HG02759 (cell line): Measurements from ENCODE around the gene ZDHHC1.
"Not testable (repeated sequence)": the region's sequence is repeated elsewhere in the genome, so short reads cannot be mapped to it uniquely, and the experiment has no call there.

Experiments used
- ATAC-seq: cut with Tn5 transposase; IDR thresholded peaks from one replicate; pipeline ENCODE4 v1.9.1; 2021; ENCODE audit warnings: mild to moderate bottlenecking, moderate library complexity; ENCODE audit not compliant: unreplicated experiment

ZDHHC1 gene

DNA sequence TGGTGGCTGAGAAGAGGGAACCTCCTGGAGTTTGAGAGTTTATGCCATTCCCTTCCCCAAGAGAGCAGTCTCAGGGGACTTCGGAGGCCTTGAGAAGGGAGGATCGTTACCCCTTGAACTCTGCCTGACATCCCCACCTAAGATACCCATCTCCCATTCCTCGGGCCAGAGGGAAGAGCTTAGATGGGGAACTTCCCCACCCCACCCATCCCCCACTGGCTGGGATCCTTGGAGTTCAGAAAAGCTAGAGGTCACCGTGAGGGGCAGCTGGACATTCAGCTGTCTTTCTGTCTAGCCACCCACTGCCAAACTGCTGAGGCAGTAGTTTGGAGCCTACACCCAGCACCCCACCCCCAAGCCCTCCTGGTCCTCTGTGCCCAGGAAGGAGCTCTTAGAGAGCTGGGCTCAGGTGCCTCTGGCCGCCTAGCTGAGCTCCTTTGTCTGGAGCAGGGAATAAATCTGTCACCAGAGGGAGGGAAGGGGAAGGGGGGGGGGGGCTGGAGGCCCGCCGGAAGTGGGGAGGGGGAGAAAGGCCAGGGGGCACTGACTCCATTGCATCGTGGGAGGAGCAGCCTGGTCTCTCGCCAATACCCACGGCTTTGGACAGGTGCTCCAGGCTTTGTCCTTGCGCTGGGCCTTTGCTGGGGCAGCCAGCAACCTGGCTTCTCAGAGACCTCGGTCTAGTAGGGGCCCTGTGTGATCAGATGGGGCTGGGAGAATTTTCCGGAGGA lies 15.7 kb upstream of the ZDHHC1 start:
- no peak for ATAC-seq

DNA sequence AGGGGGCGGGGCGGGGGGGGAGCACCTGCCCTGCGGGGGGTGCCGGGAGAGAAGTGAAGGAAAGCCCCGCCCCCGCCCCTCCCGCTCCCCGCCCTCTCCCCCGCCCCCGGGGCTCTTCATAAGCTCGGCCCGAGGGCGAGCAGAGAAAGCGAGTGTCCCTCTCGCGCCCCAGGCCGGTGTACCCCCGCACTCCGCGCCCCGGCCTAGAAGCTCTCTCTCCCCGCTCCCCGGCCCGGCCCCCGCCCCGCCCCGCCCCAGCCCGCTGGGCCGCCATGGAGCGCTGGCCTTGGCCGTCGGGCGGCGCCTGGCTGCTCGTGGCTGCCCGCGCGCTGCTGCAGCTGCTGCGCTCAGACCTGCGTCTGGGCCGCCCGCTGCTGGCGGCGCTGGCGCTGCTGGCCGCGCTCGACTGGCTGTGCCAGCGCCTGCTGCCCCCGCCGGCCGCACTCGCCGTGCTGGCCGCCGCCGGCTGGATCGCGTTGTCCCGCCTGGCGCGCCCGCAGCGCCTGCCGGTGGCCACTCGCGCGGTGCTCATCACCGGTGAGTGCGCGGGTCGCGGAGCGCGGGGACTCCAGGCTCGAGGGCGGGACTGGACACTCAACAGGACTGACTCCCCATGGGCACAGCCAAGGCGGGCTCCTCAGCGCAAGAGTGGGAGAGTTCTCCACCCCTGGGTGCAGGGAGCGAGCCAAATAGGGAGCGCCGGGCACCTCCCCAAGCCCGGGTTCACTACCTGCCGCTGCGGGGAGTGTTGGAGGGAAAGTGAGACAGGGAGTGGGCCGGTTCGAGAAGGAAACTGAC lies 14.9 kb upstream of the ZDHHC1 start, which contains the start of gene HSD11B2:
Gene HSD11B2 (plus strand): TSS at position 145 of the 798 bp plus-strand sequence. CDS start 128 bp downstream, at position 273.
- ATAC-seq, result no peak

DNA sequence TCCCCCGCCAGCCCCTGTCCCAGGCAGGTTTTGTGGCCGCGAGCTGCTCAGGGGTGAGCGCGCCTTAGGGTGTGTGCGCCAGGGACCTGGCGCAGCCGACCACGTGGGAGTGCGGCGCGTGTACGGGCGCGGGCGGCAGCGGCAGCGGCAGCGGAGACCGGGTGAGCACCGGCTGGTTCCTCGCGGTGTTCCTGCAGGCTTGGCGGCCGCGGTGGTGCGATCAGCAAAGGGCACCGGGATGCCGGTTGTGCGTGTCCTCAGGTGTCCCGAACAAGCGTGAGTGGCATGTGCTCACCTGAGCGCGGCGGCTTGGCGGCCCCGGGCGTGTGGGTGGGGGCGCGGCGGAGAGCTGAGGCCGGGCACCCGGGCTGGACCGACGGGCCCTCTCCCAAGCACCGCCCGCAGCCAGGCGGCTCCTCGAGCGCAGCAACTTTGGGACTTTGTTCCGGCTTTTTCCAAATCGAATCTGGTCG lies 14.3 kb upstream of the ZDHHC1 start:
- ATAC-seq, result no peak

DNA sequence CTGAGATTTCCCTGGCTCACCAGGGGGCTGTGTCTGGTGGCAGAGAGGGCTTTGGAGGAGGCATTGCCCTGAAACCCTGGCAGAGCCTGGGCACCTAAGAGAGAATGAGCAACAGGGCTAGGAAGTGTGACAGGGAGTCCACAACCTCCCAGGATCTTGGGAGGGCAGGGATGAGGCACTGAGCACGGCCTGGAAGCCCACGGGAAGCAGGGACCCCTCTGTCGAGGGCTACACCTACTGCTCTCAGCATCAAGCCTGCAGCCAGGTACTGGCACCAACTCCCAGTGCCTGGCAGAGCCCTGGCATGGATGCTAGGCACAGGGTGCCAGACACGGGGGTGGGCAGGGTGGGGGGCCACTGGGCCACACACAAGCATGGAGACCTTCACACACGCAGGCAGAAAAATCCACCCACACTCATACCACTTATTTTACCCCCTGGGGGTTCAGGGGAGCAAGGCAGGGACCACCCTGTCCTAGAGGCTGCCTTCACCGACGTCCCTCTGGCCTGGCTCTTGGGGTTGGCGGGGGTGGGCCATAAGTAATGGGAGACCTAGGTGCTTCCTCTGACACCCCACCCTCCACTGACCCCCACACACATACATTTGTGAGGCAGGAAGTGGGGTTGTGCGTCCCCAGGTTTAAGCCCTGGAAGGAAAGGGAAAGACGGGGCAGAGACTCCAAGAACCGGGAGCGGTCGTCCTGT lies 13.7 kb upstream of the ZDHHC1 start:
- ATAC-seq, result no peak

DNA sequence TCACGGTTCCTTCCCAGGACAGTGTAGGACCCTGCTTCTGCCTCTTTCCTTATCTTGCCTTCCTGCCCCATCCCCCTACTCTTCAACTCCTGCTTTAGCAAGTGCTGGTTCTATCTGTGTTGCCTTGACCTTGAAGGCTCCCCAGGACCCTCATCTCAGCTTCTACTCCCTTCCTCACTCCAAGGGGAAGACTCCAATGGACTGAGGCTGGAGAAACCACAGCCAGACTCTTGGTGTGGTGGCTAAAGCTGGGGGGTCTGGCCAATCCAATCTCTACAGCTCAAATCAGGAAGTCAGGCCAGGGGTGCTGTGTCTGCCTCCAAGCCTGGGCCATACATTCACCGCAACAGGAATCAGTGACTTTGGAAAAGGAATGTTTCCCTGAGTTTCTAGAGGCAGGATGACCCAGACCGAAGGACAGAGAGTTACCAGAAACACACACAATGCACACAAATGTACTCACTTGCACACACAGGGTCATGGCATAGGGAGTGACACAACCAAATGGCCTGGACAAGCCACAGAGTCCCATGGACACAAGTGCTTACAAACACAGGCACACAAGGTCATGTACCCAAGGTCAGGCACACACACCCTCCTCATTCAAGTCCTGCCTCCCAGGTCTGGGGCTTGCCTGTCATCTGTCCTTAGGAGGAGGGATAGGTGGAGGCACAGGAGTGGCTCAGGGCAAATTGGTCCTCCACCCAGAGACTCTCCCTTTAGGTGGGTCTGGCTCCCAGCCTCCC lies 12.9 kb upstream of the ZDHHC1 start:
- no peak for ATAC-seq

DNA sequence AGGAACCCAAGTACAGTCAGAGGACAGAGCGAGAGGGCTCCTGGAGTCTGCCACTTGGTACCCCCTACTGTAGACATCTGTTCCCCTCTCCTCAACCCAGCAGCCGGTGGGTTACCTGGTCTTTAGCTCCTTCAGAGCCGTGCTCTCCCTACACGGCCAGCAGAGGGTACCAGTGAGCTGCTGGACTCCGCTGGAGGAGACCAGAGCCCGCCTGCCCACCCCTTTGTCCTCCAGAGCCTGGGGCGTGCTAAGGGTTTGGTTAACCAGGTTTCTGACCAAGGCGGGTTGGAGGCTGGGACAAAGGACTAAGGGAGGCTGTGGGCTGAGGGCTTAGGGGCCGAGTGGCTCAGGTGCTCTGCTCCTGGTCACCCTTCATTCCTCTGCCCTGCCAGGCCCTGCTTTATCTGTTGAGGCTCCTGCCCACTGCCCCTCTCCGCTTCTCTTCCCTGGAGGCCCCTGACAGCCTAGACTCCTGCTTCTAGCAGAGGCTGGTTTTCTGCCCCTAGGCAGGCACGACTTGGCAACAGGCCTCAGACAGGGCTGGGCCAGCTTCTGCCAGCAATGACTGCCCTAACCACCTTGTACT lies 12.0 kb upstream of the ZDHHC1 start:
- no peak for ATAC-seq

DNA sequence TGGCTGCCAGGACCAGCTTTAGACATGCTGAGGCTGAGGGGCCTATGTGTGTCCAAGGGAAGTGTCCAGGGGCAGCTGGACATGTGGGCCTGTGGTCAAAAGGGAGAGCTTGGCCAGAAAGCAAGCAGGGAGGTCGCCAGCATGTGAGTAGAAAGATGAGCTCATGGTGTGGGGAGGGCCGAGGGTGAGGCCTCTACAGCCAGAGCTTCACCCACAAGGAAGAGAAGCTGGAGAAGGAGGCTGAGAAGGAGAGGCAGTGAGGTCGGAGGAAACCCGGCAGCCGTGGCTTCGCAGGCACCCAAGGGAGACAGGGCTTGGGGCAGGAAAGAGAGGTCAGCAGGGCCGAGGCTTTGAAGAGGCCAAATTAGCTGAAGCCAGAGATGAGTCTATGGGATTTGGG lies 10.7 kb upstream of the ZDHHC1 start:
- ATAC-seq, result no peak

DNA sequence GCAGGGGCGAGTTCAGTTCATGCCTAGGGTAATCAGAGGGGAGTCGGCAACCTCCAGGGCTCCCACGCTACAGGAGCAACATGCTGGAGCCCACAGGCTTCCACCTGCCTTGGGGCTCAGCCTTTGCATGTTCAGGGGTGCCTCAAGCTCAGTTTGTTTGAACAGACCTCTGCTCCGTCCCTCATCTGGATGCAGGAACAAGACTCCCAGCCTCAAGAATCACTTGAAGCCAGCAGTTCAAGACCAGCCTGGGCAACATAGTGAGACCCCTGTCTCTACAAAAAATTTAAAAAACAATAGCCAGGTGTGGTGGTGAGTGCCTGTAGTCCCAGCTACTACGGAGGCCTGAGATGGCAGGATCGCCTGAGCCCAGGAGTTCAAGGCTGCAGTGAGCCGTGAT lies 9.7 kb upstream of the ZDHHC1 start:
- no peak for ATAC-seq

DNA sequence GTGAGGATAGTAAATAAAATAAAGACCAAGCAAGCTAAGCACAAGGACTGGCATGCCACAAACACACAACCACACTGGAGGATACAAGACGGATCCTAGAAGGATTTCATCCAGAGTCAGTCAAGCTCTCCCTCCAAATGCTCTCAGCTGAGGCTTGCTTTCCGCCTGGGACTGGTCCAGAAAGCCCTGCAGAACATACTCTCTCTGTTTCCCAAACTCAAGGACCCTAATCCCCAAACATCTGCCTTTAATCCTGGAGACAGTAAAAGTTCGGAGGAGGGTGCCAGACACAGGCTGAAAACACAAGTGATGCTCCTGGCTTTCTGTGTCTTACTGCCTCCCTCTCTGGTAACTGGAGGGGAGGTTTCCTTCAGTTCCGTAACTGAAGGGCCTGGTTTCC lies 9.3 kb upstream of the ZDHHC1 start:
- ATAC-seq, result no peak

DNA sequence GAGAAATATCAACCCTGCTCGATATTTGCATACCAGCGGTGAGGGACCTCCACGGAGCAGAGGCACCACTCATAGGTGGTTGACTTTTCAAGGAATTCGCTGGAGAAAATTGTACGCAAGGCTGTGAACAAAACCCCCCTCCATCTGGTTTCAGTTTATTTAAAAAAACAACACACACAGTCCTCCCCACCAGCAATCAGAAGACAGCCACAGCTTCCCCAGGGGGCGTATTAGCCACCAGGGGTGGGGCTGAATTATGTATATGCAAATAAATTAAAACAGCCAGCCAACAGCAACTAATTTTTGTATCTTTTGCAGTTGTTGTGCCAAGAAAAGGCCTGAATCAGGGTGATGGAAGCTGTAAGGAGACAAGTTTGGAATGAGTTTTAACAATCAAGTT lies 8.8 kb upstream of the ZDHHC1 start:
- no peak for ATAC-seq

DNA sequence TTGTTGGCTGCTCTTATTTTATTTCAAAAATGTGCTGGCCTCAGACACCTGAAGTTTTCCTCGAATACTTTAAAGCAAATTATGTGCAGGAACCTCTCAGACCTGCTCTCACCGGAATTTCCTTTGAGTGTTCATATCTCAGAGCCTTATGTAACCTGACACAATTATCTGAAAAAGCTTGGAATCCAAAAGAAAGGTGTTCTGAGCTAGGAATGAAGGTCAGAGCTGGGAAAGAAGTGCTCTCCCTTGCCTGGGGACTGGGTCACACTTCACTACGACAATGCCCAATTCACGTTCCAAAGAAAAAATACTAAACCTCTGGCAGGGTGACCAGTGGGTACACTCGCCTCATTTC lies 8.0 kb upstream of the ZDHHC1 start:
- no peak for ATAC-seq

DNA sequence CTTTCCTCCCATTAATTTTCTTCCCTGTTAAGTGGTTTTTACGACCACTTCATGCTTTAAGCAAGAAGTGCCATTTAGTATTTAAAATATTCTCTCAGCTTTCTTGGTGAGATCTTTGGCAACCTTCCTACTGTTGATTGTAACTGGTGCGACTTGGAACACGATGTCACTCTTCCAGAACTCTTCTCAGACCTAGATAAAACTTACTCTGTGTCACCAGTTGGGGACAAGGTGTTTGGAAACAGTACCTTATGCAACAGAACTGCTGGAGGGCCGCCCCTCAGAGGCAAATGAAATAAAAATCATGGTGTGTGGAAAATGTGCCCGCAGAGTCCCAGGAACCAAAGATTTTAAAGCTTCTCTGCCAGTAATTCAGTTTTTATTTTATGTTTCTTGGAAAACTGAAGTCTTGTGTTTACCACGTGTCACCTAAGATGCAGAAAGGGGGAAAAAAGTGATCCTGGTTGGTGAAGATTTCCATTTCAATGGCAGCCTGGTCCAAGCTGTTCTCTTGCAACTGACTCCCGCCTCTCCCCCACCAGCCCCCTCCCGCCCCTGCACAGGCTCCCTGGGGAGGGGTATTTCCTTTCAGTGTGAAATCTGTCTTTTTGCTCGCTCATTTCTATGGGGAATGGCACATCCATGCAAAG lies 7.5 kb upstream of the ZDHHC1 start:
- ATAC-seq, result no peak

DNA sequence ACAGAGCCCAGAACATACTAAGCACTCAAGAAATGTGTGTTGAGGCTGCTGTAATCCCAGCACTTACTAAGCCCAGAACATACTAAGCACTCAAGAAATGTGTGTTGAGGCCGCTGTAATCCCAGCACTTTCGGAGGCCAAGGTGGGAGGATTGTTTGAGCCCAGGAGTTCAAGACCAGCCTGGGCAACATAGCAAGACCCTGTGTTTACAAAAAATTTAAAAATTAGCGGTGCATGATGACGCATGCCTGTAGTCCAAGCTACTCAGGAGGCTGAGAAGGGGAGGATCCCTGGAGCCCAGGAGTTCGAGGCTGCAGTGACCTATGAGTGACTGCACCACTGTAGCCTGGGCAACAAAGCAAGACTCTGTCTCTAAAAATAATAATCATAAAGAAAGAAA lies 6.7 kb upstream of the ZDHHC1 start:
- ATAC-seq, result no peak

DNA sequence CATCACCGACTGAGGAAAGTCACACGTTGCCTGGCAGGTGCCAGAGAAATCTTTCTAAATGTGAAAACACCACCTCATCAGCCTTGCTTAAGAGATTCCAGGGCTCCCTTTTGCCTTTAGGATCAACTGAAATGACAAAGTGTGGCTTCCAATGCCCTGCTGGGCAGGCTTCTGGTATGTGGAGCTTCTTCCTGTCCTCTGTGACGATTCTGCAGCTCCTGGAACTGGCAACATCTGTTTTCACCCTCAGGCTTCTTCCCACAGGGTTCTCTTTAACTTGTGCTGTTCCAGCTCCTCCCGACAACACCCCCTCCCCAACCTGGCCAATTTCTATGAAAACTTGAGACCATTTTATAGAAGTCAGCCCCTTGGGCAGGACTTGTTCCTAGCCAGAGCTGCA lies 4.8 kb upstream of the ZDHHC1 start:
- no peak for ATAC-seq

DNA sequence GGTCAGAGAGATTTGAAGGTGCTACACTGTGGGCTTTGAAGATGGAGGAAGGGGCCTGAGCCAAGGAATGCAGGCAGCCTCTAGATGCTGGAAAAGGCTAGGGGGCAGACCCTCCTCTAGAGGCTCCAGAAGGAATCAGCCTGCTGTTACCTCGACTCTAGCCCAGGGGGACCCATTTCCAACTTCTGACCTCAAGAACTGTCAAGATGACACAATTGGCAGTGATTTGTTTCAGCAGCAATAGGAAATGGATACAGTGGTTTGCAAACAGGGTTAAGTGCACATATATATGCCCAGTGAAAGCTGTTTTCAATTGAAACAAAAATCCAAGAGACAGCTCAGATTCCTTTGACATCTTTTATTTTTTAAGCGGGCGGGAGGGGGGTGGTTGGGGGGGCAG lies 3.7 kb upstream of the ZDHHC1 start:
- no peak for ATAC-seq

DNA sequence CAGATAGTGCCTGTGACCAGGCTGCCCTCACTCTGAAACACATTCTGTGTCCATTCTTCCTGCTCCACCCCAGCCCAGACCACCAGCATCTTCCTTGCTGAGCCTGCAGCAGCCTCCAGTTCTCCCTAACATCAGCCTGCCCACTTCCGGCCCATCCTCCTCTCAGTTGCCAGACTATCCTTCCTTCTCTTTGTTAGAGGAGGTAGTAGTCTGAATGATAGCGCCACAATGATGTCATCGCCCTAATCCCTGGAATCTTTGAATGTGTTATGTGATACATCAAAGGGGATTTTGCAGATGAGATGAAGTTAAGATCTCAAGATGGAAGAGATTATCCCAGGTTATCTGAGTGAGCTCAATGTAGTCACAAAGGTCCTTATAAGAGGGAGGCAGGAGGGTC lies 3.2 kb upstream of the ZDHHC1 start:
- ATAC-seq, result no peak

DNA sequence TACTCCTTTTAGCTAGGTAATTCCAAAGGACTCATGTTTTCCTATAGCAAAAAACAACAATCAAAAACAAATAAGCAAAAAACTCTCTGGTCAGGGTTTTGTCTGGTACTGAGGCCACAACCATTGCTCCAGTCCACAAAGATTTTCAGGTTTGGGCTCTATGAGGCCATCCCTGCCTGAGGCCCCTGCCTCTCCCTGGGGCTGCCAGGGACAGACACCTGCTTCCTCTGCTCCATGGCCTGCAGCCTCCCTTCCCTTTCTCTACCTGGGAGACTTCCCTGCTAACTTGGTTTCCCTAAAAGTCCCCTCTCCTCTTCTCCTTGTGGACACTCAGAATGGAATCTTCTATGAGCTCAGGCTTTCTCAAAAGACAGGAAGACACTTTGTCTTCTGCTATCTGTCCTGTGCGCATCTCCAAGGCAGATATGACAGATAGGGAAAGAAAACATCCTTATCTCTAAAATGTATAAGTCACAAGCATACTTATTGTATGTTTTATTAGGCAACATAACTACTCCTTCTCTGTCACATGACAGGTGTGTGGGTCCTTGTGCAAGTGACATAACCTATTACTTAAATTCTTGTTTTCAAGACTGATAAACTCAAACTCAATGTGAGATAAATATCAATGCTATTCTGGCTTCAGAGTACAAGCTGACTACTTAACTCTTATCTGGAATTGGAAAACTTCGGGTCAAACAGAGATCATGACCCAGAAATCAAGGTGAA lies 1.2 kb upstream of the ZDHHC1 start:
- ATAC-seq, result no peak

DNA sequence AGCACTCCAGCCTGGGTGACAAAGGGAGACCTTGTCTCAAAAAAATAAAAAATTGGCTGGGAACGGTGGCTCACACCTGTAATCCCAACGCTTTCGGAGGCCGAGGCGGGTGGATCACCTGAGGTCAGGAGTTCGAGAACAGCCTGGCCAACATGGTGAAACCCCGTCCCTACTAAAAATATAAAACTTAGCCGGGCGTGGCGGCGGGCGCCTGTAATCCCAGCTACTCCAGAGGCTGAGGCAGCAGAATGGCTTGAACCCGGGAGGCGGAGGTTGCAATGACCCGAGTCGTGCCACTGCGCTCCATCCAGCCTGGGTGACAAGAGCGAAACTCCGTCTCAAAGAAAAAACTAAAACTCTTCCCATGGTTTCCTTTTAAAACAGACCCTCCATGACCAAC lies 856 bp downstream of the ZDHHC1 start:
- ATAC-seq, result not testable (repeated sequence)
